H9 (cell line): ENCODE results near the gene VAV3. TPM values are rescaled to one million over a fixed set of nuclear protein-coding genes. Genes with fewer than 3 reads are reported as not detected.

Source experiments
- DNase-seq: peaks from one replicate; pipeline ENCODE4 v3.0.0-alpha.2; 2017
- H2AFZ ChIP-seq: one replicate; pipeline ENCODE4 v1.6.1; 2013; ENCODE audit warnings: mild to moderate bottlenecking, low read length, control low read depth, moderate library complexity
- H2AK5ac ChIP-seq: 2 replicates; pipeline ENCODE4 v1.6.1; 2013; ENCODE audit warnings: low read length, control low read depth, mixed read lengths; ENCODE audit not compliant: insufficient read length
- H2BK120ac ChIP-seq: one replicate; pipeline ENCODE4 v1.6.1; 2013; ENCODE audit warnings: low read depth, mild to moderate bottlenecking, low read length, control low read depth, inconsistent platforms; ENCODE audit not compliant: poor library complexity, severe bottlenecking
- H2BK12ac ChIP-seq: 2 replicates; pipeline ENCODE4 v1.6.1; 2013; ENCODE audit warnings: low read length, control low read depth, mixed read lengths, low read depth; ENCODE audit not compliant: insufficient read length
- H2BK15ac ChIP-seq: 2 replicates; pipeline ENCODE4 v1.6.1; 2013; ENCODE audit warnings: low read depth, low read length, control low read depth
- H2BK20ac ChIP-seq: one replicate; pipeline ENCODE4 v1.6.1; 2013; ENCODE audit warnings: low read depth, mild to moderate bottlenecking, low read length, control low read depth, inconsistent platforms; ENCODE audit not compliant: poor library complexity, severe bottlenecking
- H2BK5ac ChIP-seq: 2 replicates; pipeline ENCODE4 v1.6.1; 2013; ENCODE audit warnings: low read length, control low read depth, mixed read lengths; ENCODE audit not compliant: insufficient read length
- H3K14ac ChIP-seq: 2 replicates; pipeline ENCODE4 v1.6.1; 2013; ENCODE audit warnings: low read length, control low read depth; ENCODE audit not compliant: insufficient read depth
- H3K18ac ChIP-seq: 2 replicates; pipeline ENCODE4 v1.6.1; 2013; ENCODE audit warnings: low read depth, mild to moderate bottlenecking, mixed read lengths, low read length, control low read depth; ENCODE audit not compliant: insufficient read length
- H3K23ac ChIP-seq: 2 replicates; pipeline ENCODE4 v1.6.1; 2013; ENCODE audit warnings: low read length, control low read depth, mixed read lengths, low read depth; ENCODE audit not compliant: insufficient read length
- H3K23me2 ChIP-seq: 2 replicates; pipeline ENCODE4 v1.6.1; 2013; ENCODE audit warnings: low read depth, mild to moderate bottlenecking, mixed read lengths, low read length, control low read depth; ENCODE audit not compliant: insufficient read length, poor library complexity, severe bottlenecking
- H3K27ac ChIP-seq: 2 replicates; pipeline ENCODE4 v1.5.1; 2013; ENCODE audit warnings: low read length, control low read depth, mixed read lengths, low read depth; ENCODE audit not compliant: insufficient read length
- H3K27me3 ChIP-seq: 2 replicates; pipeline ENCODE4 v1.6.1; 2013; ENCODE audit warnings: low read length, control low read depth, inconsistent platforms; ENCODE audit not compliant: insufficient read depth
- H3K4ac ChIP-seq: 2 replicates; pipeline ENCODE4 v1.6.1; 2013; ENCODE audit warnings: low read depth, mild to moderate bottlenecking, control low read depth, inconsistent platforms, low read length, moderate library complexity
- H3K4me1 ChIP-seq: 2 replicates; pipeline ENCODE4 v1.6.1; 2013; ENCODE audit warnings: low read length, control low read depth, inconsistent platforms; ENCODE audit not compliant: insufficient read depth
- H3K4me2 ChIP-seq: 2 replicates; pipeline ENCODE4 v1.6.1; 2013; ENCODE audit warnings: low read length, control low read depth, mixed read lengths; ENCODE audit not compliant: insufficient read length, insufficient read depth
- H3K56ac ChIP-seq: 2 replicates; pipeline ENCODE4 v1.6.1; 2013; ENCODE audit warnings: low read depth, mild to moderate bottlenecking, mixed read lengths, low read length, control low read depth; ENCODE audit not compliant: insufficient read length
- H3K79me1 ChIP-seq: 2 replicates; pipeline ENCODE4 v1.6.1; 2013; ENCODE audit warnings: low read depth, mild to moderate bottlenecking, moderate library complexity, low read length, control low read depth, inconsistent platforms; ENCODE audit not compliant: insufficient read depth, poor library complexity, severe bottlenecking
- H3K79me2 ChIP-seq: 2 replicates; pipeline ENCODE4 v1.6.1; 2013; ENCODE audit warnings: low read length, control low read depth, inconsistent platforms; ENCODE audit not compliant: insufficient read depth
- H3K9ac ChIP-seq: 2 replicates; pipeline ENCODE4 v1.6.1; 2013; ENCODE audit warnings: low read length, control low read depth, mixed read lengths; ENCODE audit not compliant: insufficient read length; ENCODE audit errors: extremely low read depth
- H3K9me3 ChIP-seq: one replicate; pipeline ENCODE4 v1.6.1; 2013; ENCODE audit warnings: low read depth, low read length, inconsistent platforms; ENCODE audit not compliant: control insufficient read depth
- H3T11ph ChIP-seq: one replicate; pipeline ENCODE4 v1.6.1; 2013; ENCODE audit warnings: mild to moderate bottlenecking, low read length, control low read depth, inconsistent platforms
- H4K20me1 ChIP-seq: one replicate; pipeline ENCODE4 v1.6.1; 2013; ENCODE audit not compliant: control insufficient read depth, insufficient read length, insufficient read depth
- H4K5ac ChIP-seq: 2 replicates; pipeline ENCODE4 v1.6.1; 2013; ENCODE audit warnings: low read depth, mild to moderate bottlenecking, mixed read lengths, low read length, control low read depth; ENCODE audit not compliant: insufficient read length
- H4K8ac ChIP-seq: replicated peaks from 2 replicates; pipeline ENCODE4 v1.6.1; 2013; ENCODE audit warnings: low read length, control low read depth, mixed read lengths, low read depth; ENCODE audit not compliant: insufficient read length
- H4K91ac ChIP-seq: 2 replicates; pipeline ENCODE4 v1.6.1; 2013; ENCODE audit warnings: low read depth, mild to moderate bottlenecking, moderate library complexity, mixed read lengths, low read length, control low read depth; ENCODE audit not compliant: insufficient read length
- H3K27ac Mint-ChIP-seq, 3 experiments: 2 replicates in 2 of 3; 3 replicates in 1 of 3; pipeline ENCODE4 v1.8.0; 2020 to 2021; ENCODE audit warnings: mixed read lengths in 3 of 3, mild to moderate bottlenecking in 1 of 3, moderate library complexity in 1 of 3
- H3K27me3 Mint-ChIP-seq: 2 replicates; pipeline ENCODE4 v1.8.0; 2021; ENCODE audit warnings: low read depth, mild to moderate bottlenecking, moderate library complexity, mixed read lengths
- H3K36me3 Mint-ChIP-seq, 3 experiments: 2 replicates in 2 of 3; 3 replicates in 1 of 3; pipeline ENCODE4 v1.8.0; 2020 to 2021; ENCODE audit warnings: low read depth in 3 of 3, mixed read lengths in 3 of 3; ENCODE audit not compliant: insufficient read depth in 1 of 3
- H3K4me1 Mint-ChIP-seq, 2 experiments: 2 replicates each; pipeline ENCODE4 v1.8.0; 2020; ENCODE audit warnings: mixed read lengths in 2 of 2
- H3K4me3 Mint-ChIP-seq, 2 experiments: 2 replicates in 1 of 2; 3 replicates in 1 of 2; pipeline ENCODE4 v1.8.0; 2020 to 2021; ENCODE audit warnings: mild to moderate bottlenecking in 2 of 2, mixed read lengths in 2 of 2, moderate library complexity in 1 of 2
- H3K9me3 Mint-ChIP-seq, 2 experiments: 2 replicates in 1 of 2; 3 replicates in 1 of 2; pipeline ENCODE4 v1.8.0; 2020; ENCODE audit warnings: mild to moderate bottlenecking in 2 of 2, mixed read lengths in 2 of 2, moderate library complexity in 1 of 2
- CTCF ChIP-seq: fragments of 200-600 bp; sonication (generic); conservative IDR thresholded peaks from 3 replicates; pipeline ENCODE4 v1.8.0; 2021; ENCODE audit warnings: antibody characterized with exemption, mild to moderate bottlenecking
- WGBS: extraction: QIAGEN DNeasy Blood & Tissue Kit; methylation state at CpG from one replicate; pipeline ENCODE4 v1.1.7; 2013; ENCODE audit warnings: missing lambda C conversion rate, low lambda C conversion rate, mixed read lengths; ENCODE audit not compliant: insufficient read length; ENCODE audit errors: extremely low coverage; 5-methylcytosine and 5-hydroxymethylcytosine counted together
- total RNA-seq: library from RNA; stranded (reverse); gene quantifications from 2 replicates; pipeline ENCODE4 v1.2.1, GENCODE V29; 2021

The VAV3 gene
- total RNA-seq, 1 experiment from 2014 or later = 5.1 TPM

- H3K27me3 ChIP-seq = no peaks in the 10 kb centered on the region
- H3K27me3 Mint-ChIP-seq = no peaks in the 10 kb centered on the region
- no peak overlapping the region for H3K23ac ChIP-seq
- no peaks in the 10 kb centered on the region for H3K36me3 Mint-ChIP-seq
- H3K9ac ChIP-seq = no peak overlapping the region
- no peak overlapping the region for H3K56ac ChIP-seq
- no peak overlapping the region for H3K27ac ChIP-seq
- H2BK15ac ChIP-seq = no peak overlapping the region
- H2BK12ac ChIP-seq = no peak overlapping the region
- no peak for TF ChIP-seq CTCF
- no peak overlapping the region for H2BK5ac ChIP-seq
- H3K4ac ChIP-seq = no peak overlapping the region
- H3K9me3 Mint-ChIP-seq = no peaks in the 10 kb centered on the region
- H3K4me3 Mint-ChIP-seq = no peak overlapping the region
- no peaks in the 10 kb centered on the region for H3K9me3 ChIP-seq
- H4K91ac ChIP-seq = no peak overlapping the region
- H3K27ac Mint-ChIP-seq = no peak overlapping the region
- no peak overlapping the region for H4K8ac ChIP-seq
- no peak overlapping the region for H3K4me2 ChIP-seq
- H2BK120ac ChIP-seq = no peak overlapping the region
- H2BK20ac ChIP-seq = no peak overlapping the region
- H3K18ac ChIP-seq = no peak overlapping the region
- no peaks in the 10 kb centered on the region for H3K79me1 ChIP-seq
- no CpG with 5 or more reads among the region's 4 CpGs for WGBS
- H2AK5ac ChIP-seq = no peak overlapping the region
- H3K4me1 Mint-ChIP-seq = peaks cover 3% of the 10 kb centered on the region in 2 experiments
- no peaks in the 10 kb centered on the region for H3K79me2 ChIP-seq
- no peak overlapping the region for H3T11ph ChIP-seq
- no peak for DNase-seq
- H2AFZ ChIP-seq = no peak overlapping the region
- H4K20me1 ChIP-seq = no peaks in the 10 kb centered on the region
- no peak overlapping the region for H3K14ac ChIP-seq
- H4K5ac ChIP-seq = no peak overlapping the region
- no peaks in the 10 kb centered on the region for H3K23me2 ChIP-seq
- no peaks in the 10 kb centered on the region for H3K4me1 ChIP-seq
These were observed 419.1 kb downstream of the VAV3 start for GRCh38 chr1:107545879-107546278.
